H1 (cell line): ENCODE measurements around the gene PGGHG. TPM values are rescaled to one million over a fixed set of nuclear protein-coding genes. Genes with fewer than 3 reads are reported as not detected.

ENCODE experiments used
- CHD7 ChIP-seq: fragments of 300-600 bp; sonication (generic); IDR thresholded peaks from 2 replicates; pipeline ENCODE4 v1.7.1; 2012; ENCODE audit warnings: low read length, moderate library complexity, mild to moderate bottlenecking, inconsistent platforms; ENCODE audit not compliant: insufficient replicate concordance
- NANOG ChIP-seq: IDR thresholded peaks from 2 replicates; pipeline ENCODE4 v1.6.1; 2011; ENCODE audit warnings: low read length, low read depth, mild to moderate bottlenecking, inconsistent platforms; ENCODE audit not compliant: insufficient read depth, poor library complexity, severe bottlenecking
- SAP30 ChIP-seq: fragments of 300-600 bp; sonication (generic); IDR thresholded peaks from 2 replicates; pipeline ENCODE4 v1.7.1; 2012; ENCODE audit warnings: low read length, moderate library complexity, mild to moderate bottlenecking, inconsistent platforms; ENCODE audit not compliant: insufficient read depth, insufficient replicate concordance
- SP1 ChIP-seq: IDR thresholded peaks from 2 replicates; pipeline ENCODE4 v1.6.1; 2011; ENCODE audit warnings: low read depth, low read length
- polyA plus RNA-seq, 7 experiments: library from polyadenylated mRNA; depleted of rRNA in 3 of 7; stranded (reverse) in 5 of 7; unstranded in 2 of 7; fragments of >200 nt in 5 of 7; fragments of 200-250 nt in 2 of 7; gene quantifications; 1 replicate in 5 of 7; 2 replicates in 1 of 7; 4 replicates in 1 of 7; pipeline versions ENCODE4 v1.2.1 to v1.2.3, GENCODE V29; 2011 to 2013; ENCODE audit warnings: missing spikeins in 2 of 7, mixed read lengths in 2 of 7
- total RNA-seq: library from RNA; stranded (reverse); fragmentation: NEBNext Ultra II Directional; extraction: Animal tissue kit (Norgen Biotek cat#: 25700); gene quantifications from 2 replicates; pipeline ENCODE4 v1.2.1, GENCODE V29; 2021

PGGHG gene
- total and polyA plus RNA-seq, 2 of the 8 experiments (the other 6 are each of a cell fraction or from before 2014, with no cell fraction given) = 34.8 to 60.7 TPM

GRCh38 chr11:255816-256215 lies 33.1 kb upstream of the PGGHG start (continued):
- TF ChIP-seq CHD7 = no peak
- TF ChIP-seq SAP30 = no peak
- TF ChIP-seq SP1 = no peak
- TF ChIP-seq NANOG = no peak
- TF ChIP-seq, all 59 proteins: peak for 0
